K562 (cell line): ENCODE data around the gene UQCRC2. TPM values are rescaled to one million over a fixed set of nuclear protein-coding genes. Genes with fewer than 3 reads are reported as not detected.
A peak's percentile ranks its signal among the peaks of the same experiment; 100 is the strongest.

Experiments used
- CBX5 ChIP-seq: IDR thresholded peaks from 2 replicates; pipeline ENCODE4 v1.6.1; 2014; ENCODE audit warnings: low read depth, borderline replicate concordance
- E2F3 ChIP-seq: fragments of 250-450 bp; sonication (Bioruptor Pico); IDR thresholded peaks from 2 replicates; pipeline ENCODE4 v1.4.0; 2020; ENCODE audit warnings: mild to moderate bottlenecking
- HIVEP1 ChIP-seq: fragments of 250-450 bp; sonication (Bioruptor Pico); IDR thresholded peaks from 2 replicates; pipeline ENCODE4 v1.4.0; 2020; ENCODE audit warnings: mild to moderate bottlenecking
- HLTF ChIP-seq: fragments of 450-650 bp; IDR thresholded peaks from 2 replicates; pipeline ENCODE4 v1.6.1; 2016
- JUN ChIP-seq, 2 experiments: sonication (generic) in 1 of 2; formaldehyde crosslinking in 1 of 2; IDR thresholded peaks; 2 replicates each; pipeline versions ENCODE4 v1.6.1 to v1.8.0; 2012 to 2022; ENCODE audit warnings: borderline replicate concordance in 2 of 2, mild to moderate bottlenecking in 2 of 2, improper control_type of control experiment in 1 of 2, low read depth in 1 of 2, low read length in 1 of 2, missing genetic modification reagents in 1 of 2
- KDM4B ChIP-seq, 2 experiments: fragments of 450-650 bp in 1 of 2; sonication (generic) in 1 of 2; IDR thresholded peaks; 2 replicates each; pipeline ENCODE4 v1.6.1; 2016 to 2017; ENCODE audit warnings: borderline replicate concordance in 2 of 2, antibody characterized with exemption in 1 of 2, low read depth in 1 of 2, mild to moderate bottlenecking in 1 of 2
- MCM3 ChIP-seq: fragments of 450-650 bp; IDR thresholded peaks from 2 replicates; pipeline ENCODE4 v1.6.1; 2016
- MCM5 ChIP-seq: fragments of 450-650 bp; IDR thresholded peaks from 2 replicates; pipeline ENCODE4 v1.6.1; 2016; ENCODE audit warnings: low read depth
- MEF2A ChIP-seq: IDR thresholded peaks from 2 replicates; pipeline ENCODE4 v1.6.1; 2011; ENCODE audit warnings: low read depth, mild to moderate bottlenecking, low read length, moderate library complexity; ENCODE audit not compliant: control insufficient read depth
- MTF1 ChIP-seq: fragments of 250-450 bp; sonication (Bioruptor Pico); IDR thresholded peaks from 2 replicates; pipeline ENCODE4 v1.9.0; 2021; ENCODE audit warnings: moderate library complexity, mild to moderate bottlenecking, inconsistent platforms, borderline replicate concordance
- NR3C1 ChIP-seq: sonication (generic); formaldehyde crosslinking; IDR thresholded peaks from 2 replicates; pipeline ENCODE4 v1.8.1; 2022; ENCODE audit warnings: missing genetic modification reagents
- NUFIP1 ChIP-seq: fragments of 450-650 bp; IDR thresholded peaks from 2 replicates; pipeline ENCODE4 v1.6.1; 2018; ENCODE audit not compliant: partially characterized antibody
- SMARCE1 ChIP-seq: fragments of 450-650 bp; IDR thresholded peaks from 2 replicates; pipeline ENCODE4 v1.7.1; 2016; ENCODE audit warnings: mild to moderate bottlenecking
- STAT5B ChIP-seq: fragments of 250-450 bp; sonication (Bioruptor Pico); IDR thresholded peaks from 2 replicates; pipeline ENCODE4 v1.8.0; 2021; ENCODE audit warnings: mild to moderate bottlenecking, inconsistent platforms
- TGIF2 ChIP-seq: sonication (generic); formaldehyde crosslinking; IDR thresholded peaks from 2 replicates; pipeline ENCODE4 v1.8.1; 2022; ENCODE audit warnings: mild to moderate bottlenecking, missing genetic modification reagents, moderate library complexity
- ZBTB43 ChIP-seq: sonication (generic); formaldehyde crosslinking; IDR thresholded peaks from 2 replicates; pipeline ENCODE4 v1.8.0; 2023; ENCODE audit warnings: mild to moderate bottlenecking, missing genetic modification reagents
- ZC3H8 ChIP-seq: fragments of 450-650 bp; IDR thresholded peaks from 2 replicates; pipeline ENCODE4 v1.6.1; 2017
- ZNF121 ChIP-seq: sonication (generic); formaldehyde crosslinking; conservative IDR thresholded peaks from 2 replicates; pipeline ENCODE4 v1.8.0; 2022; ENCODE audit warnings: missing genetic modification reagents
- ZNF217 ChIP-seq: sonication (generic); formaldehyde crosslinking; IDR thresholded peaks from 2 replicates; pipeline ENCODE4 v1.8.0; 2022; ENCODE audit warnings: mild to moderate bottlenecking, missing genetic modification reagents
- ZNF311 ChIP-seq: fragments of 250-450 bp; sonication (Bioruptor Pico); IDR thresholded peaks from 2 replicates; pipeline ENCODE4 v1.4.0; 2020; ENCODE audit warnings: mild to moderate bottlenecking, moderate library complexity
- ZNF75A ChIP-seq: fragments of 450-650 bp; formaldehyde crosslinking; IDR thresholded peaks from 2 replicates; pipeline ENCODE4 v1.4.0; 2020; ENCODE audit warnings: mild to moderate bottlenecking
- polyA plus RNA-seq, 8 experiments: library from polyadenylated mRNA; depleted of rRNA in 4 of 8; stranded (reverse) in 5 of 8; unstranded in 3 of 8; fragments of >200 nt; fragmentation: Nextera tagmentation in 2 of 8; fragmentation: Illumina TruSeq in 1 of 8; extraction: Ambion mirVana in 2 of 8; extraction: Trizol in 1 of 8; gene quantifications; 2 replicates each; pipeline versions ENCODE4 v1.2.1 to v1.2.3, GENCODE V29; 2011 to 2014; ENCODE audit warnings: inconsistent platforms in 1 of 8, missing spikeins in 1 of 8
- total RNA-seq, 7 experiments: library from RNA; depleted of rRNA in 6 of 7; stranded (reverse); fragments of >200 nt in 6 of 7; fragmentation: Illumina TruSeq in 2 of 7; extraction: Trizol in 2 of 7; gene quantifications; 2 replicates each; pipeline versions ENCODE4 v1.2.1 to v1.2.3, GENCODE V29; 2011 to 2021; ENCODE audit warnings: low replicate concordance in 1 of 7
- TF ChIP-seq, protein P1 (sequence below), 2 experiments: fragments of 450-650 bp; IDR thresholded peaks; 2 replicates each; pipeline ENCODE4 v1.6.1; 2018; ENCODE audit warnings: mild to moderate bottlenecking in 2 of 2, low read depth in 1 of 2; ENCODE audit not compliant: partially characterized antibody in 2 of 2
- TF ChIP-seq, protein P2 (sequence below): fragments of 250-450 bp; sonication (Bioruptor Pico); IDR thresholded peaks from 2 replicates; pipeline ENCODE4 v1.8.0; 2021; ENCODE audit warnings: moderate library complexity, mild to moderate bottlenecking, inconsistent platforms
- TF ChIP-seq, protein P3 (sequence below): sonication (generic); formaldehyde crosslinking; IDR thresholded peaks from 2 replicates; pipeline ENCODE4 v1.8.0; 2022; ENCODE audit warnings: missing genetic modification reagents, mild to moderate bottlenecking, borderline replicate concordance

UQCRC2 gene
- total and polyA plus RNA-seq, 9 of the 15 experiments (the other 6 are each of a cell fraction or from before 2014, with no cell fraction given): 177 to 516 (median 319) TPM

- TF ChIP-seq MTF1 (CRISPR knock-in tag) (no peak), MEF2A (no peak), STAT5B (CRISPR knock-in tag) (no peak), ZNF121 (CRISPR knock-in tag) (no peak), NUFIP1 (no peak), CBX5 (no peak), ZNF311 (CRISPR knock-in tag) (no peak), HLTF (no peak), MCM3 (no peak), JUN (IDR thresholded peaks at IDR 0.05; ENCODE audit: borderline replicate concordance, low read depth, low read length) (0 out of 2 replicates have a peak, but pooled peaks have one; percentile 2), JUN (CRISPR knock-in tag; IDR thresholded peaks at IDR 0.05; ENCODE audit: borderline replicate concordance) (no peak), ZNF75A (CRISPR knock-in tag) (no peak), ZC3H8 (no peak), MCM5 (no peak), HIVEP1 (CRISPR knock-in tag) (no peak), E2F3 (CRISPR knock-in tag) (no peak), KDM4B (IDR thresholded peaks at IDR 0.05; ENCODE audit: borderline replicate concordance in 2 of 2, low read depth in 1 of 2) (no peak), ZBTB43 (CRISPR knock-in tag) (no peak), SMARCE1 (no peak), NR3C1 (0 out of 2 replicates have a peak, but pooled peaks have one; percentile 34), TGIF2 (CRISPR knock-in tag) (no peak), ZNF217 (CRISPR knock-in tag) (no peak)
- TF ChIP-seq, protein P1, sequence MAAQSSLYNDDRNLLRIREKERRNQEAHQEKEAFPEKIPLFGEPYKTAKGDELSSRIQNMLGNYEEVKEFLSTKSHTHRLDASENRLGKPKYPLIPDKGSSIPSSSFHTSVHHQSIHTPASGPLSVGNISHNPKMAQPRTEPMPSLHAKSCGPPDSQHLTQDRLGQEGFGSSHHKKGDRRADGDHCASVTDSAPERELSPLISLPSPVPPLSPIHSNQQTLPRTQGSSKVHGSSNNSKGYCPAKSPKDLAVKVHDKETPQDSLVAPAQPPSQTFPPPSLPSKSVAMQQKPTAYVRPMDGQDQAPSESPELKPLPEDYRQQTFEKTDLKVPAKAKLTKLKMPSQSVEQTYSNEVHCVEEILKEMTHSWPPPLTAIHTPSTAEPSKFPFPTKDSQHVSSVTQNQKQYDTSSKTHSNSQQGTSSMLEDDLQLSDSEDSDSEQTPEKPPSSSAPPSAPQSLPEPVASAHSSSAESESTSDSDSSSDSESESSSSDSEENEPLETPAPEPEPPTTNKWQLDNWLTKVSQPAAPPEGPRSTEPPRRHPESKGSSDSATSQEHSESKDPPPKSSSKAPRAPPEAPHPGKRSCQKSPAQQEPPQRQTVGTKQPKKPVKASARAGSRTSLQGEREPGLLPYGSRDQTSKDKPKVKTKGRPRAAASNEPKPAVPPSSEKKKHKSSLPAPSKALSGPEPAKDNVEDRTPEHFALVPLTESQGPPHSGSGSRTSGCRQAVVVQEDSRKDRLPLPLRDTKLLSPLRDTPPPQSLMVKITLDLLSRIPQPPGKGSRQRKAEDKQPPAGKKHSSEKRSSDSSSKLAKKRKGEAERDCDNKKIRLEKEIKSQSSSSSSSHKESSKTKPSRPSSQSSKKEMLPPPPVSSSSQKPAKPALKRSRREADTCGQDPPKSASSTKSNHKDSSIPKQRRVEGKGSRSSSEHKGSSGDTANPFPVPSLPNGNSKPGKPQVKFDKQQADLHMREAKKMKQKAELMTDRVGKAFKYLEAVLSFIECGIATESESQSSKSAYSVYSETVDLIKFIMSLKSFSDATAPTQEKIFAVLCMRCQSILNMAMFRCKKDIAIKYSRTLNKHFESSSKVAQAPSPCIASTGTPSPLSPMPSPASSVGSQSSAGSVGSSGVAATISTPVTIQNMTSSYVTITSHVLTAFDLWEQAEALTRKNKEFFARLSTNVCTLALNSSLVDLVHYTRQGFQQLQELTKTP (IDR thresholded peaks at IDR 0.05; ENCODE audit: low read depth in 1 of 2, partially characterized antibody in 2 of 2): peak in 1 of 2 experiments; percentile 48
- TF ChIP-seq, protein P2, sequence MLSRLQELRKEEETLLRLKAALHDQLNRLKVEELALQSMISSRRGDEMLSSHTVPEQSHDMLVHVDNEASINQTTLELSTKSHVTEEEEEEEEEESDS (CRISPR knock-in tag): no peak
- TF ChIP-seq, protein P3, sequence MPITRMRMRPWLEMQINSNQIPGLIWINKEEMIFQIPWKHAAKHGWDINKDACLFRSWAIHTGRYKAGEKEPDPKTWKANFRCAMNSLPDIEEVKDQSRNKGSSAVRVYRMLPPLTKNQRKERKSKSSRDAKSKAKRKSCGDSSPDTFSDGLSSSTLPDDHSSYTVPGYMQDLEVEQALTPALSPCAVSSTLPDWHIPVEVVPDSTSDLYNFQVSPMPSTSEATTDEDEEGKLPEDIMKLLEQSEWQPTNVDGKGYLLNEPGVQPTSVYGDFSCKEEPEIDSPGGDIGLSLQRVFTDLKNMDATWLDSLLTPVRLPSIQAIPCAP (CRISPR knock-in tag): no peak
Measured at GRCh38 chr16:21952040-21952792, 945 bp upstream of the UQCRC2 start (continued).
